HG03066 (cell line): ENCODE measurements around the gene CMTM8.

Experiments used
- ATAC-seq: cut with Tn5 transposase; IDR thresholded peaks from one replicate; pipeline ENCODE4 v1.9.1; 2021; ENCODE audit warnings: low read depth; ENCODE audit not compliant: unreplicated experiment

The CMTM8 gene

GRCh38 chr3:32274306-32274705 is 35.8 kb downstream of the CMTM8 start:
- no peak for ATAC-seq

GRCh38 chr3:32275506-32275905 is 37.0 kb downstream of the CMTM8 start:
- no peak for ATAC-seq

- ATAC-seq: no peak
Measured at GRCh38 chr3:32276279-32276841, 37.9 kb downstream of the CMTM8 start.

GRCh38 chr3:32278714-32279113 is 40.2 kb downstream of the CMTM8 start:
- no peak for ATAC-seq

GRCh38 chr3:32280262-32280910 is 41.9 kb downstream of the CMTM8 start:
- ATAC-seq: no peak

- no peak for ATAC-seq
Measured at GRCh38 chr3:32281570-32282106, 43.2 kb downstream of the CMTM8 start.

- ATAC-seq: no peak
Measured at GRCh38 chr3:32282578-32283154, 44.2 kb downstream of the CMTM8 start.

GRCh38 chr3:32283304-32283703 is 44.8 kb downstream of the CMTM8 start:
- ATAC-seq: no peak

GRCh38 chr3:32284443-32285212 is 46.1 kb downstream of the CMTM8 start:
- no peak for ATAC-seq

GRCh38 chr3:32285891-32286290 is 47.4 kb downstream of the CMTM8 start:
- ATAC-seq: no peak

- no peak for ATAC-seq
Measured at GRCh38 chr3:32288819-32289218, 50.3 kb downstream of the CMTM8 start.

- ATAC-seq: no peak
Measured at GRCh38 chr3:32290619-32291018, 52.1 kb downstream of the CMTM8 start.

GRCh38 chr3:32292085-32292796 is 53.8 kb downstream of the CMTM8 start:
- no peak for ATAC-seq

- no peak for ATAC-seq
Measured at GRCh38 chr3:32293903-32294302, 55.4 kb downstream of the CMTM8 start.

- peak; percentile 85 for ATAC-seq
Measured at GRCh38 chr3:32296251-32297204, 58.0 kb downstream of the CMTM8 start.

GRCh38 chr3:32297366-32297765 is 58.9 kb downstream of the CMTM8 start:
- no peak for ATAC-seq

GRCh38 chr3:32301426-32301825 is 62.9 kb downstream of the CMTM8 start:
- ATAC-seq: no peak

GRCh38 chr3:32302601-32303398 is 64.3 kb downstream of the CMTM8 start:
- ATAC-seq: no peak

- ATAC-seq: no peak
Measured at GRCh38 chr3:32303399-32303747, 64.9 kb downstream of the CMTM8 start.
